Effector CD8-positive, alpha-beta T cell (primary cell): ENCODE data around the gene DSEL.

ENCODE experiments used
- DNase-seq: peaks from one replicate; lab custom pipeline; 2025; lab: John Stamatoyannopoulos, UW

The DSEL gene

DNA sequence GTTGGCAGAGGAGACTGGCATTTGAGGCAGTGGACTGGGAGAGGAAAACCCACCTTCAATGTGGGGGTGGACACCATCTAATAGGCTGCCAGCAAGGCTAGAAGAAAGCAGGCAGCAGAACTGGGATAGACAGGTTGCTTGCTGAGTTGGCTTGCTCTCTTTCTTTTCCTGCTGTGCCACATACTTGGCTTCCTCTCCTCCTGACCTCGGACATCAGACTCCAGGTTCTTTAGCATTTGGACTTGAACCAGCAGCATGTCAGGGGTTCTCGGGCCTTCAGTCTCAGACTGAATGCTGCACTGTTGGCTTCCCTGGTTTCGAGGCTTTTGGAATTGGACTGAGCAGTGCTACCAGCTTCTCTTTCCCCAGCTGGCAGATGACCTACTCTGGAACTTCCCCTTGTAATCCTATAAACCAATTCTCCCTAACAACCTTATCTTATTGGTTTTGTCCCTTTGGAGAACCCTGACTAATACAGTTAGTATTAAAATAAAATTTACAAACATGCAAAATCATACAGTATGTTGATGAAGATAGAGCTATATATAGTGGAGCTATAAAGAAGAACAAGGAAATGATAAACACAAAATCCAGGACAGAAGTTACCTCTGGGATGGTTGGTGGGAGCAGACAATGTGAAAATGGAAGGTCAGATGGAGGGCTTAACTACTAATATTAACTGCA is 15.9 kb downstream of the DSEL start:
- no peak for DNase-seq

DNA sequence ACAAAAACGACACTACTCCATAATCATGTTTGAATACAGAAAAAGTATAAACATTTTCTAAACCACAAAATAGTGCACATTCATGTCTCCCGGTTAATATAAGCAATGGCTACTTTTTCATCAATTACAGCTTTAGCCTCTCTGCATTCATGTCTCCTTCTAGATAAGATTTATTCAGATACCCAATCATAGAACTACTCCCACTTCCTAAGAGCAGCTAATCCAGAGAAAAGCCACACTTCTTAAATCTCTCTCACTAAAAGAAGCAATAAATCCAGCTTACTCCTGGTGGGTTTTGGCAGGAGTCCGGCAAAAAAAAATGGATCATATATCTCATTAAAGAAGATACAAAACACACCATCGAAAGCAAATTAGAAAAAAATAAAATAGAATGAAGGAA is 20.1 kb downstream of the DSEL start:
- no peak for DNase-seq

DNA sequence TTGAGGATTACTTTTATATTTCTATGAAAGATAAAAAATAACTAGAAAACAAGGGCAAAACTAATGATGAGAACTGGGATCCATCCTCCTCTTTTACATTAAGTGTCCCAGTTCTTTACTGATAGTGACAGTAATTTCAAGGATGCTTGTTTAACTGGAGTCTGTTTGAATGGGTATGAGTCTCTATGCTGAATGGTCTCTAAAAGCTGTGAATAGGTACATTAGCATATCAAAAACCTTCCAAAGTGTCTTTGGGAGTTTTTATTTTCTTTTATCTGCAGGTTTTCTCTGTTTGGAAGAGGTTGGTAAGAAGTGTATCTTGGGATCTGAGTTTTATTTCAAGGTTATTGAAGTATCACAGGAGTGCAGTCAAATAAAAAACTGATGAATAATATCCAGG is 30.0 kb downstream of the DSEL start:
- no peak for DNase-seq

DNA sequence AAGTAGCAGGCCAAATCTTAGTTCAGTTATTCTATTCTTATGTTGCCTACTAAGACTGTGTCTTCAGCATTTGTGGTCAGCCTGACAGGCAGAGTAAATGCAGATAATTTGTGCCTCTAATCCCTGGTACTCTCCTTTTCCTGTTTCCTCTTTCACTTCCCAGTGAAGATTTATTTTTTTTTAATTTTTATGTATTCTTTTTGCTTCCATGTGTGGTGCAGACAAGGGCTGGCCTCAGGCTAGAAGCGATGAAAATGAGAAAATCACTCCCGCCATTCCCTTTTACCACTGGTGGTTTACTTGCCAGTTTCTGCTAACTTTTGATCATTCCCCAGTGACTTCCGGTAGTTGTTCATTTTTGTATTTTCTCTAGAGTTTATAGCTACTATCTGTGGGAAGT is 30.9 kb downstream of the DSEL start:
- DNase-seq = no peak

DNA sequence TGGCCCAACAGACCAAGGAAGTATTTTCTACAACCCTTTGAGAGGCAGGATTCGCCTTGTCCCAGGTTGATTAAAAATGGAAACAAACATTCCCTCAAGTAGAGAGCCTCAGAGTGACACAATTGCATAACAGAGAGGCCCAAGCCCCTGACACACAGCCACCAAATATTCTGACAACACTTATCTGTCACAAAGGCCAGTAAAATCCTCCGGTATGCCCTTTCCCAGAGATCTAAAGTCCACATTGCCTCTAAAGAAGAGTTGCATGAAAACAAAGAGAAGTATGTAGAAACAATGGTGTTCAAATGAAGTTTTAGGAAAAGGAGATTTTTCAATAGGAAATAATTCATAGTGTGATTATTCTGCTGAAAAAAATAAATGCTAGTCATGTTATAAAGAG is 32.1 kb downstream of the DSEL start:
- no peak for DNase-seq

DNA sequence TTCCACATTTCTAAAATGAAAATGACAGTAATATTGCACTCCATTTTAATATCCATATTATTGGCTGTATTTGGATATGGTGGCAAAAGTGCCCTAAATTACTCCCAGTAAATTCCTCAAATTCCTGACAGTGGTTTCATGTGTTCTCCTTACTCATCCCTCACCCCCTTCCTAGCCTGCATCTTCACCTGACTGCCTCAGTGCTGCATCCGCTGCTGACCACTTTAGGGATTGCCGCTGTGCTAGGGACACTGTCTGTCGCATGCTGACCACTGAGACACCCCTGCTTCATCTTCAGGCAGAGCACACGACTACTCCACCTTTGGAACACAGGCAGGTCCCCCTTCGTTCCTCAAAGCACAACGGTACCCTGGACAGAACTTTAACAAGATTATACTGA is 32.6 kb downstream of the DSEL start:
- DNase-seq = no peak

DNA sequence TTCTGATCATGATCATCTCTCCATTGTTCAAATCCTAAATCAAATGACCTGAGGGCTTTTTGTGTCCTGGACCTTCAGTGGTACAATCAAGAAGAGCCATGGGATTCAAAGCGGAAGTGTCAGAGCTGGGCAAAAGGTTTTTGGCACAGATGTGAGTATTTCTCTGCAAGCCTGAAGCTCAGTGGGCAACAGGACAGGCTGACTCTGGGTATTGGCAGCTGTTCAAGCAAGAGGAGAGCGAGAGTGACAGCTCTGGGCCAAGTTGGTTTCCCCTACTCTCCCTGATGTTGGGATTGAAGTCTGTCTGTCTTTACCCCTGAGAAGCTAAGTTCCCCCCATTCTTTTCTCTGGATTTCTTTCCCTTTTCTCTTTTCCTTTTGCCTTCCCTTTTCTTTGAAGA is 33.3 kb downstream of the DSEL start:
- no peak for DNase-seq

DNA sequence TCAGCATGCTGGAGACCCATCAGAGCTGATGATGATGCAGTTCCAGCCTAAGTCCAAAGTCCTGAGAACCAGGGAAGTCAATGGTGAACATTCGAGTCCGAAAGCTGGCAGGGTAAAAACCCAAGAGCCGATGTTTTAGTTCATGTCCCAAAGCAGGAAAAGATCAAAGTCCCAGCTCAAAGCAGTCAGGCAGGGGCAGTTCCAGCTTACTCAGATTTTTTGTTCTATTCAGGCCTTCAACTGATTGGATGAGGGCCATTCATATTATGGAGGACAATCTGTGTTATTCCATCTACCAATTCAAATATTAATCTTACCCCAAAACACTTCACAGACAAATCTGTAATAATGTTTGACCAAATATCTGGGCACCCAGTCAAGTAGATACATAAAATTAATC is 38.3 kb downstream of the DSEL start:
- no peak for DNase-seq

DNA sequence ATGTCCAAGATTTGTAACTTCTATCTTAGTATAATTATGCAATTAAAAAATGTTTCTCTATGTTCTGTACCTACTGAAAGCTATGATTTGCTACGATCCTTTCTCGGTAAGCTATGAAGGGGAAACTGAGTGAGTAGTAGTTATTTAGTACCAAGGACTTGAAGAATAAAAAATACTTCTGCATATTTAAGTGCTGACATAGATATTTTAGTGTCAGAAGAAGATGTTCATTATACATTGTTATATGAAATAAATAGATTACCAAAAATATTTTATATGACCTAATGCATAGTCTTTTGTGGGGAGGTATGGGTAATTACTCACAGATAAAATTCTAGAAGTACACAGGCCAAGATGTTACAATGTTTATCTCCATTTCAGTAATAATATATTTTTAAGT is 39.0 kb downstream of the DSEL start:
- DNase-seq = no peak

DNA sequence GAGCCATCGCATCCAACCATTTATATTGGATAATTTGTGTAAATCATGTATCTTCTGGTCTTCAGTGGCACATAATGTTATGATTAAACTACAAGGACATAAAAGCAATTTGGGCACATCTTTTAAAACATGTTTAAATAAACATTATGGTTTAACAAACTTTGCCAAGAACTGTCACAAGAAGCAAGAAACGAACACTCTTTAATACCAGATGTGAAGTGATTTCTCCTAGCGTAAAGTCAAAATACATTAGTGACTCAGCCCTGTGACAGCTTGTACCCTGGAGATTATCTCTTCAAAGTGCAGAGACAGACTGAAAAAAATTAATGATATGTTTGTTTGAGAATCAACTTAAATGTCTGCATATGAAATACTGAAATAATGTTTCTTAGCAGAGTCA is 39.9 kb downstream of the DSEL start:
- DNase-seq = no peak

DNA sequence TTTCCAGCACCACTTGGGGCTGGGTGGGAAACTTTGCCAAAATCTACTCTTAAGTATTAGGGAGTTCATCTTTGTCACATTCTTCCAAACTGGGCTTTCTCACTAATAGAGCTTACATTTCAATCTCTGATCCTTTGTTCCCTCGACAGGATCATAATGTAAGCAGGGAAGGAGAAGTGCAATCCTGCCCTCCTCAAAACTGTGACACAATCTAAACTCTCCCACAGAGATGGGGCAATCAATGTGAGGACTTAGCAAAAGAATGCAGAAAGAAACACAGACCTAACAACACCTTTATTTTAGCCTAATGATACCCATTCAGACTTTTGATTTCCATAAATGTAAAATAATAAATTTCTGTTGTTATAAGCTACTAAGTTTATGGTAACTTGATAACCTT is 40.8 kb downstream of the DSEL start:
- no peak for DNase-seq

DNA sequence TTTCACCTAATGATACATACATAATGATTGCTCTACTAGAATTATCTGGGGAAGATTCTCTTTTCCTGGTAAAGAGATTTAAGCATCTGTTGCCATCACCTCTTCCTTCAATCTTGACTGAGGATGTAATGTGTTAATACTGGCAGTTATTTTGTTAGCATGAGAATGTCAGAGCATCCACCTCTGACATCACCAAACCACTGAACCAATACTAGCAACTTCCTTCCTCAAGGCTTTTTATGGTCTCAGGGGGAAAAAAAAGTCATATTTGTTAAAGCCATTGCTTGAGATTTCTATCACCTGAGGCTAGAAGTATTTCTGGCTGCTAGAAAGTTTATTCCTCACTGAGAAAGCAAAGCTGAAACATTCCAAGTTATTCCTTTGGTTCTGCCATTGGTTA is 48.5 kb downstream of the DSEL start:
- no peak for DNase-seq

DNA sequence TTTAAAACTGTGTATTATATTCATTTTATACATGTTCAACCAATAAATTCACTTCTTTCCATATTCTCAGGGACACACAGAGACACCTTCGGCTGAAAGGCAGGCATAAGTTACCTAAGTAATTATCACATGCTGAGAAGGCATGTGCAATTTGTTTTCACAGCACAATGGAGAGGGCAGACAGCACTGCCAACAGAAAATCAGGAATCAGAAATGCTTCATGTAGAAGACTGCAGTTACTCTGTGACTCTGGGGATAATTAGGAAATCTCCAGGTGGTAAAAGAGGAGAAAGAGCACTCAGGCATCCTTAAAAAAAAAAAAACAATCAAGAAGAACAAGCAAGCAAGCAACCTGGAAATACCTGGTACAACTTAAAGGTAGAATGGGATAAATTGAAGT is 49.3 kb downstream of the DSEL start:
- no peak for DNase-seq

DNA sequence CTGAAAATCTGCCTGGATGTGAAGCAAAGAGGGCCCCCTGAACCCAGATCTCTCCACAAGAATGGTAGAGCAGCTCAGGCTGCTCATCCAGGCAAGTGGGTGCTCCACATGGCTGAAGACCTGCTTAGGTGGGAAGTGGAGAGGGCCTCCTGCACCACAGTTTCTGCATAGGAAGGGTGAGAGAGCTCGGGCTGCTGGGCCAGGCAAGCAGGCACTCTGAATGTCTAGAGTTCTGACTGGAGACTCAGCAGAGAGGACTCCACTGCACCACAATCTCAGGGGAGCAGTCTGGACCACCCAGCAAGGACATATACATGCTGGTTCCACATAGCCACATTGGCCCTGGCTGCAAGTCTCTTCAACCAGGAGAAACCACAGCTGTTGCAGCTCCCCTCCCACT is 52.0 kb downstream of the DSEL start:
- DNase-seq = no peak

DNA sequence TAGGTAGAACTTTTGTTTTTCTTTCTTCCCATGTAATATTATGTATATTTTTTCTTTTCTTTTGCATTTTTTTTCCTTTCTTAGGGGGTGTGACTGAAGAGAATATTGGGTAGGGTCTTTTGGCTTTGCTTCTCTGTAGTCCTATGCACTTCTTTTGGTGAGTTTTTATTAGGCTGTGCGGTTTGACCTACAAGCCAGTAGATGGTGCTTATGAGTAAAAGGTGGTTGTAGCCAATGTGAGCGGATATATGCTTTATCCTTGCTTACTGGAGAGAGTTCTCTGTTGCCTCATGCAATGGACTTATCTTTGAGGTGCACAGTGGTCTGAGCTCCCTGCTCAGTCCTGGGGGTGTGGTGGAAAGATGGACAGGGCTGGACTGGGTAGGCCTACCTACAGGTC is 52.7 kb downstream of the DSEL start:
- no peak for DNase-seq

DNA sequence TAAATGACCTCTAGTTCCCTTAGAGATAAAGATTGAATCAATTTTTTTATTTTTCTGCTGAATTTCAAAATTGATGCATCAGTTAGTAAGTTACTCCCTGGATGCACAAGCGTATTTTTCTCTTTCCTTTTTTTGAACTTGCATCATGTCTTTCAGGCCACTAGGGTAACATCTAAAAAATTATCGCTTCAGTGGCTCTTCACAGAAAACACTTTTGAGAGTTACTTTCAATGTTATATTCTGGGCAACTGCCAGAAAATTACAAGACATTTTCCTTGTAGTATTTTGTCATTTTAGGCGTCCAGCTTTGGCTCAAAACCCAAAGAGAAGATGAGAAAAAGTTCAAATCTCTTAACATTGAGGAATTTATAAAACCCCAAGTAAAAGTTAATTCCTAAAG is 59.8 kb downstream of the DSEL start:
- no peak for DNase-seq
